Transverse colon (tissue), 4 donors: ENCODE results near the gene GRIK4. TPM values are rescaled to one million over a fixed set of nuclear protein-coding genes. Genes with fewer than 3 reads are reported as not detected.

Source experiments
- DNase-seq: peaks from one replicate; pipeline ENCODE4 v3.0.0-alpha.2; 2019
- H3K27ac ChIP-seq, 4 donors: fragments of 200-600 bp; sonication (generic); 2 replicates each; pipeline ENCODE4 v1.5.1; 2016 to 2018; ENCODE audit warnings: inconsistent platforms in 4 of 4
- H3K27me3 ChIP-seq: fragments of 200-600 bp; sonication (generic); 2 replicates; pipeline ENCODE4 v1.5.1; 2017; ENCODE audit warnings: inconsistent platforms
- H3K36me3 ChIP-seq, 4 donors: fragments of 200-600 bp; sonication (generic); 2 replicates each; pipeline ENCODE4 v1.5.1; 2017 to 2019; ENCODE audit warnings: inconsistent platforms in 4 of 4
- H3K4me1 ChIP-seq, 4 donors: fragments of 200-600 bp; sonication (generic); 2 replicates each; pipeline ENCODE4 v1.5.1; 2017 to 2020; ENCODE audit warnings: inconsistent platforms in 4 of 4
- H3K4me3 ChIP-seq, 4 donors: fragments of 200-600 bp; sonication (generic); 1 replicate in 1 of 4; 2 replicates in 3 of 4; pipeline versions ENCODE4 v1.5.1 to v1.6.1; 2017 to 2019; ENCODE audit warnings: inconsistent platforms in 4 of 4
- H3K9me3 ChIP-seq, 2 donors: fragments of 200-600 bp; sonication (generic); 2 replicates each; pipeline ENCODE4 v1.5.1; 2017 to 2019; ENCODE audit warnings: inconsistent platforms in 2 of 2
- CTCF ChIP-seq, 5 experiments: fragments of 200-600 bp in 3 of 5; fragments of 450-650 bp in 2 of 5; sonication (generic) in 3 of 5; IDR thresholded peaks; 1 replicate in 2 of 5; 2 replicates in 3 of 5; pipeline ENCODE4 v1.5.1; 2016 to 2017; ENCODE audit warnings: antibody characterized with exemption in 5 of 5, inconsistent platforms in 3 of 5, mild to moderate bottlenecking in 2 of 5, moderate library complexity in 1 of 5
- EP300 ChIP-seq: sonication (generic); formaldehyde crosslinking; IDR thresholded peaks from one replicate; pipeline ENCODE4 v1.6.1; 2017; ENCODE audit warnings: antibody characterized with exemption, low read depth
- POLR2A ChIP-seq: fragments of 450-650 bp; IDR thresholded peaks from one replicate; pipeline ENCODE4 v1.6.1; 2016; ENCODE audit warnings: antibody characterized with exemption, mild to moderate bottlenecking, moderate library complexity
- POLR2AphosphoS5 ChIP-seq, 3 donors: sonication (generic); formaldehyde crosslinking; IDR thresholded peaks; one replicate each; pipeline ENCODE4 v1.6.1; 2016; ENCODE audit warnings: antibody characterized with exemption in 3 of 3
- WGBS, 2 donors: methylation state at CpG; one replicate each; pipeline ENCODE4 v1.1.5; 2018; ENCODE audit warnings: low coverage in 1 of 2; 5-methylcytosine and 5-hydroxymethylcytosine counted together
- in situ Hi-C, 4 donors: fragments of 200-750 bp; cut with MboI; loops; one replicate each; pipeline versions ENCODE4 v1.15.0 to v1.15.1; 2017; ENCODE audit warnings: low sequenced_read_pairs in 3 of 4, low pct_ligation_motif_present in 1 of 4, low pct_unique_long_range_greater_than_20kb in 1 of 4
- intact Hi-C: fragments of 100-400 bp; cut with DNase I; formaldehyde crosslinking; loops from one replicate; pipeline ENCODE4 v1.15.1; 2023; ENCODE audit warnings: low total_unique reads
- total RNA-seq, 4 donors: library from RNA; depleted of rRNA; stranded (reverse); fragments of >200 nt; gene quantifications; one replicate each; pipeline ENCODE4 v1.1.0, GENCODE V29; 2016

The GRIK4 gene
- total RNA-seq, 4 donors from 2014 or later, result 2.6 TPM; not detected in 3

DNA sequence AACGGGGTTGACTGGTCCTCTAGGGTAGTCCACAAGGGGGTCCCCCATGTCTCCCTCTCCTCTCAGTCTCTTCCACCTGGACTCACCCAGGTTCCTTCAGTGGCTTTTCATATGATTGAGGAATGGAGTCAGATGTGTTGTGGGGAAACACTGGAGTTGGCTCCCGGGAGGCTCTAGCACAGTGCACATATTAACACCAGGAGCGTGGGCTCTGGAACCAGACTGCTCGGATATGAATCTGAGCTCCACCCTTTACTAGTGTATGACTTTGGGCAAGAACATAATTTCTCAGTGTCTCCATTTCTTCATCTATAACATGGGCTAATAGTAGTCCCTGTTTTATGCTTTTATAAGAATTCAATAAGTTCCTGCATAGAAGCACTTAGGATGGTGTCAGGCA is 157.0 kb downstream of the GRIK4 start:
- 72 to 74% methylated on average over 4 of the region's 4 CpGs for WGBS, 2 donors
- no peak overlapping the region for H3K27ac ChIP-seq
- intact Hi-C loops (no loop called here), in situ Hi-C loops (no loop called here)
- H3K27me3 ChIP-seq, result peaks cover 18% of the 10 kb centered on the region
- TF ChIP-seq EP300 (no peak), CTCF (IDR thresholded peaks at IDR 0.05) (no peak), POLR2AphosphoS5 (IDR thresholded peaks at IDR 0.05) (no peak), POLR2A (no peak)
- H3K9me3 ChIP-seq, result no peaks in the 10 kb centered on the region
- no peak for DNase-seq
- H3K36me3 ChIP-seq, result no peaks in the 10 kb centered on the region
- H3K4me1 ChIP-seq, result no peaks in the 10 kb centered on the region
- H3K4me3 ChIP-seq, result no peak overlapping the region

- H3K9me3 ChIP-seq, result no peaks in the 10 kb centered on the region
- TF ChIP-seq CTCF (IDR thresholded peaks at IDR 0.05) (no peak), EP300 (no peak), POLR2AphosphoS5 (IDR thresholded peaks at IDR 0.05) (no peak), POLR2A (no peak)
- no peak overlapping the region for H3K4me3 ChIP-seq
- intact Hi-C loops, result no loop called here
- in situ Hi-C loops, result no loop called here
- no peaks in the 10 kb centered on the region for H3K36me3 ChIP-seq
- WGBS, 2 donors, result 56% methylated on average over 1 of the region's 1 CpG; no CpG with 5 or more reads in 1 of the 2 donors
- H3K4me1 ChIP-seq, result no peaks in the 10 kb centered on the region
- DNase-seq, result no peak
- H3K27ac ChIP-seq, result no peak overlapping the region
- H3K27me3 ChIP-seq, result peaks cover 9% of the 10 kb centered on the region
Observed at GRCh38 chr11:120674542-120674941, 163.0 kb downstream of the GRIK4 start.

DNA sequence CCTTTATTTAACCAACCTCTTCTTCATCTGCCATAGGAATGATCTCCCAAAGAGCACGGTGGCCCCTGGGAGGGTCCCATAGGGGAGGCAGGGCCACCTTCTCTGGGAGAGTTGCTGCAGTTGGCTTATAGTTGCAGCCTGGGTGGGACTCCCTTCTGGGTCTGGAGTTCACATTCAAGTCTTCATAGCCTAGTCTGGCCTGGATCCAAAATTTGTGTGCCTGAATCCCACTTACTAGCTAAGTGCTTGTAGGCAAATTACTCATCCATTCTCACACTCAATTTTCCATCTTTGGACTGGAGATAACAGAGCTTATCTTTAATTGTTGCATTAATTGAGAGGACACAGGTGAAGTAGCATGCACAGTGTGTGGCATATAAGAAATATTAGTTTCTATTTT is 163.6 kb downstream of the GRIK4 start:
- Histone ChIP-seq H3K9me3 (no peaks in the 10 kb centered on the region), H3K27me3 (peaks cover 9% of the 10 kb centered on the region), H3K36me3 (no peaks in the 10 kb centered on the region), H3K27ac (no peak overlapping the region), H3K4me3 (no peak overlapping the region), H3K4me1 (no peaks in the 10 kb centered on the region)
- no peak for DNase-seq
- 20 to 25% methylated on average over 1 of the region's 1 CpG for WGBS, 2 donors
- TF ChIP-seq CTCF (IDR thresholded peaks at IDR 0.05) (no peak), EP300 (no peak), POLR2AphosphoS5 (IDR thresholded peaks at IDR 0.05) (no peak), POLR2A (no peak)
- in situ Hi-C loops, result loop anchor here in 1 of 4 donors (25.0 kb wide), 1 partner anchor 163 kb away; the partner anchor contains the start of gene GRIK4
- intact Hi-C loops, result no loop called here

GRCh38 chr11:120676991-120677390 is 165.4 kb downstream of the GRIK4 start:
- in situ Hi-C loops, result loop anchor here in 1 of 4 donors (25.0 kb wide), 1 partner anchor 165 kb away; the partner anchor contains the start of gene GRIK4
- 53 to 100% methylated on average over 2 to 6 of the region's 6 CpGs for WGBS, 2 donors

More at GRCh38 chr11:120676991-120677390, 165.4 kb downstream of the GRIK4 start:
- H3K27me3 ChIP-seq, result peaks cover 16% of the 10 kb centered on the region
- H3K4me1 ChIP-seq, result no peaks in the 10 kb centered on the region
- DNase-seq, result no peak
- H3K4me3 ChIP-seq, result no peak overlapping the region
- no peaks in the 10 kb centered on the region for H3K36me3 ChIP-seq
- no peak overlapping the region for H3K27ac ChIP-seq
- intact Hi-C loops, result no loop called here
- TF ChIP-seq CTCF (IDR thresholded peaks at IDR 0.05) (no peak), POLR2A (no peak), EP300 (no peak), POLR2AphosphoS5 (IDR thresholded peaks at IDR 0.05) (no peak)
- H3K9me3 ChIP-seq, result no peaks in the 10 kb centered on the region
